ENCODE measurements around the gene MAMLD1. TPM values are rescaled to one million over a fixed set of nuclear protein-coding genes. Genes with fewer than 3 reads are reported as not detected.

Gene MAMLD1
- total RNA-seq, 1 experiment from 2014 or later, result 3.2 TPM

DNA sequence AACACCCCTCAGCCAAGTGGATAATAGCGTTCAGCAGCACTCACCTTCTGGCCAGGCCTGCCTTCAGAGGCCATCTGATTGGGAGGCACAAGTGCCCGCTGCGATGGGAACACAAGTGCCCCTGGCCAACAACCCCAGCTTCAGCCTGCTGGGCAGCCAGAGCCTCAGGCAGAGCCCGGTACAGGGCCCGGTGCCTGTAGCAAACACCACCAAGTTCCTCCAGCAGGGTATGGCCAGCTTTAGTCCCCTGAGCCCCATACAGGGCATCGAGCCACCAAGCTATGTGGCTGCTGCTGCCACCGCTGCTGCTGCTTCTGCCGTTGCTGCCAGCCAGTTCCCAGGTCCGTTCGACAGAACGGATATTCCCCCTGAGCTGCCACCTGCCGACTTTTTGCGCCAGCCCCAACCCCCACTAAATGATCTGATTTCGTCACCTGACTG, 149.4 kb downstream of the MAMLD1 start:
- no peak for TF ChIP-seq EZH2 (IDR thresholded peaks at IDR 0.05; ENCODE audit: borderline replicate concordance, low read depth, low read length, poor library complexity, severe bottlenecking)
- TF ChIP-seq CTCF (conservative IDR thresholded peaks at IDR 0.05; ENCODE audit: low read depth, low read length), result no peak

DNA sequence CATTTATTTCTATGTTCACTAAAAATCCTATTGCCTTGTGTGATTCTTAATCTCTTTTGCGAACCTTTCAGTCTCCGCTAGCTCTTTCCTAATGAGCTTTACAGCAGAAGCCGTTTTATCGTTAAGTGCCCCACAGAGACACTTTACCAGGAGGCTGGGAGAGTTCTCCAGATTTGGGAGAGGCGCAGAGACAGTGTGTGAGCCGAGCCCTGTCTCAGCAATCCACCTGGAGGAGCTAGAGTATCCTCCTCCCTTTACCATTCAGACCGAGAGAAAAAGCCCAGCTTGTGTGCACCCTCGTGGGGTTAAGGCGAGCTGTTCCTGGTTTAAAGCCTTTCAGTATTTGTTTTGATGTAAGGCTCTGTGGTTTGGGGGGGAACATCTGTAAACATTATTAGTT, 150.4 kb downstream of the MAMLD1 start:
- intact Hi-C loops (cut with micrococcal nuclease; ENCODE audit: unreplicated experiment), result no loop called here
- TF ChIP-seq EZH2 (IDR thresholded peaks at IDR 0.05; ENCODE audit: borderline replicate concordance, low read depth, low read length, poor library complexity, severe bottlenecking) (no peak), CTCF (conservative IDR thresholded peaks at IDR 0.05; ENCODE audit: low read depth, low read length) (no peak)
- POLR2A ChIA-PET (ENCODE audit: low non-redundant PET), result no interaction called here

More for the DNA sequence above, 149.4 kb downstream of the MAMLD1 start:
- ChIA-PET POLR2A (ENCODE audit: low non-redundant PET) (no interaction called here), CTCF (no interaction called here)
- H3K9me3 ChIP-seq (ENCODE audit: low read depth, low read length, poor library complexity, severe bottlenecking), result no peaks in the 10 kb centered on the region
- BruUV-seq (replicated peaks), result no TSS peak
- H3K27me3 ChIP-seq (replicated peaks; ENCODE audit: insufficient read depth, low read depth, low read length, poor library complexity), result no peaks in the 10 kb centered on the region
- H3K36me3 ChIP-seq (ENCODE audit: insufficient read depth, low read length, poor library complexity, severe bottlenecking), result no peaks in the 10 kb centered on the region
- intact Hi-C loops (cut with micrococcal nuclease; ENCODE audit: unreplicated experiment), result no loop called here
- DNase-seq (ENCODE audit: low spot score), result no peak
- no peak overlapping the region for H3K27ac ChIP-seq (ENCODE audit: low read depth, low read length, poor library complexity, severe bottlenecking)
- H3K4me3 ChIP-seq (ENCODE audit: low read depth, low read length, poor library complexity, severe bottlenecking), result no peak overlapping the region
- no peaks in the 10 kb centered on the region for H3K4me1 ChIP-seq (ENCODE audit: insufficient read depth, low read length, poor library complexity, severe bottlenecking)

DNA sequence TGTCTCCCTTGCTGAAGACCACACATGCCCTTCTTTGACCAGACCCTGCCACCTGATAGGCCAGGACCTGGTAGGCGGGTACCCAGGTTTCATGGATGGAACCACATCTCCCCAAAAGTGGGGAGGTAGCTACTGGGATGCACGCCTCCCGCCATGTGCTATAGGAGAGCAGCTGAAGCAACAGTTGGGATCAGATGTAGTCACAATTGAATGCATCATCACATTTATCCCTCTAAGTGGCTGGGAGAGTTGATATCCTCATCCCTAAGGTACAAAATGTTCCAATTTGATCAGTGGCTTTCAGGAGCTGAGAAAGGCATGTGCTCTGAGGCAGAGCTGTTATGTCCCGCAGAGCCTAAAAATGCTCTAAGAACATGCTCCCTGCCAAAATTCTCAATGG, 151.3 kb downstream of the MAMLD1 start:
- Histone ChIP-seq H3K36me3 (ENCODE audit: insufficient read depth, low read length, poor library complexity, severe bottlenecking) (no peaks in the 10 kb centered on the region), H3K4me3 (ENCODE audit: low read depth, low read length, poor library complexity, severe bottlenecking) (no peak overlapping the region), H3K9me3 (ENCODE audit: low read depth, low read length, poor library complexity, severe bottlenecking) (no peaks in the 10 kb centered on the region), H3K27ac (ENCODE audit: low read depth, low read length, poor library complexity, severe bottlenecking) (no peak overlapping the region), H3K4me1 (ENCODE audit: insufficient read depth, low read length, poor library complexity, severe bottlenecking) (no peaks in the 10 kb centered on the region), H3K27me3 (replicated peaks; ENCODE audit: insufficient read depth, low read depth, low read length, poor library complexity) (no peaks in the 10 kb centered on the region)
- ChIA-PET CTCF (no interaction called here), POLR2A (ENCODE audit: low non-redundant PET) (no interaction called here)
- BruUV-seq (replicated peaks), result no TSS peak
- TF ChIP-seq EZH2 (IDR thresholded peaks at IDR 0.05; ENCODE audit: borderline replicate concordance, low read depth, low read length, poor library complexity, severe bottlenecking), result no peak
- no peak for TF ChIP-seq CTCF (conservative IDR thresholded peaks at IDR 0.05; ENCODE audit: low read depth, low read length)
- intact Hi-C loops (cut with micrococcal nuclease; ENCODE audit: unreplicated experiment), result no loop called here
- DNase-seq (ENCODE audit: low spot score), result no peak

More for the DNA sequence above, 150.4 kb downstream of the MAMLD1 start:
- CTCF ChIA-PET, result no interaction called here
- H3K4me3 ChIP-seq (ENCODE audit: low read depth, low read length, poor library complexity, severe bottlenecking), result no peak overlapping the region
- no peaks in the 10 kb centered on the region for H3K9me3 ChIP-seq (ENCODE audit: low read depth, low read length, poor library complexity, severe bottlenecking)
- no peaks in the 10 kb centered on the region for H3K36me3 ChIP-seq (ENCODE audit: insufficient read depth, low read length, poor library complexity, severe bottlenecking)
- H3K27me3 ChIP-seq (replicated peaks; ENCODE audit: insufficient read depth, low read depth, low read length, poor library complexity), result no peaks in the 10 kb centered on the region
- no peak for DNase-seq (ENCODE audit: low spot score)
- H3K4me1 ChIP-seq (ENCODE audit: insufficient read depth, low read length, poor library complexity, severe bottlenecking), result no peaks in the 10 kb centered on the region
- no TSS peak for BruUV-seq (replicated peaks)
- no peak overlapping the region for H3K27ac ChIP-seq (ENCODE audit: low read depth, low read length, poor library complexity, severe bottlenecking)
